MM.1S (cell line): ENCODE data around the gene WDR55.
A peak's percentile ranks its signal among the peaks of the same experiment; 100 is the strongest.

Experiments used
- DNase-seq: peaks from one replicate; pipeline ENCODE4 v3.0.0-alpha.2; 2015
- H2AFZ ChIP-seq: fragments of 300-600 bp; sonication (generic); 2 replicates; pipeline ENCODE4 v1.6.0; 2016; ENCODE audit warnings: antibody characterized with exemption, low read length
- H3F3A ChIP-seq: fragments of 300-600 bp; sonication (generic); 2 replicates; pipeline ENCODE4 v1.6.1; 2016; ENCODE audit warnings: mild to moderate bottlenecking, antibody characterized with exemption, low read length, moderate library complexity, mixed read lengths; ENCODE audit not compliant: insufficient read depth
- H3K27ac ChIP-seq: fragments of 300-600 bp; sonication (generic); 2 replicates; pipeline ENCODE4 v1.5.1; 2016; ENCODE audit warnings: mild to moderate bottlenecking, low read length
- H3K27me3 ChIP-seq: fragments of 300-600 bp; sonication (generic); replicated peaks from 2 replicates; pipeline ENCODE4 v1.6.0; 2016; ENCODE audit warnings: low read length; ENCODE audit not compliant: insufficient read depth
- H3K36me3 ChIP-seq: fragments of 300-600 bp; sonication (generic); replicated peaks from 2 replicates; pipeline ENCODE4 v1.6.1; 2016; ENCODE audit warnings: mild to moderate bottlenecking, low read length, mixed read lengths; ENCODE audit not compliant: insufficient read depth
- H3K4me1 ChIP-seq: fragments of 300-600 bp; sonication (generic); 2 replicates; pipeline ENCODE4 v1.6.1; 2016; ENCODE audit warnings: low read length, mixed read lengths
- H3K4me2 ChIP-seq: fragments of 300-600 bp; sonication (generic); 2 replicates; pipeline ENCODE4 v1.6.0; 2016; ENCODE audit warnings: low read depth, low read length
- H3K4me3 ChIP-seq: fragments of 300-600 bp; sonication (generic); 2 replicates; pipeline ENCODE4 v1.5.1; 2016; ENCODE audit warnings: low read length, mixed read lengths
- H3K79me2 ChIP-seq: fragments of 300-600 bp; sonication (generic); 2 replicates; pipeline ENCODE4 v1.6.1; 2016; ENCODE audit warnings: mixed run types, low read length, mixed read lengths
- H3K9ac ChIP-seq: fragments of 300-600 bp; sonication (generic); 2 replicates; pipeline ENCODE4 v1.6.1; 2016; ENCODE audit warnings: low read length, mixed read lengths
- H3K9me2 ChIP-seq: fragments of 300-600 bp; sonication (generic); replicated peaks from 2 replicates; pipeline ENCODE4 v1.6.1; 2016; ENCODE audit warnings: mild to moderate bottlenecking, low read length, mixed read lengths; ENCODE audit not compliant: insufficient read depth
- H3K9me3 ChIP-seq: fragments of 300-600 bp; sonication (generic); replicated peaks from 2 replicates; pipeline ENCODE4 v1.6.1; 2016; ENCODE audit warnings: mild to moderate bottlenecking, low read length, mixed read lengths; ENCODE audit not compliant: insufficient read depth
- H4K20me1 ChIP-seq: fragments of 300-600 bp; sonication (generic); 2 replicates; pipeline ENCODE4 v1.6.1; 2016; ENCODE audit warnings: mild to moderate bottlenecking, low read length, moderate library complexity, mixed read lengths; ENCODE audit not compliant: insufficient read depth
- CTCF ChIP-seq: fragments of 300-600 bp; sonication (generic); IDR thresholded peaks from 2 replicates; pipeline ENCODE4 v1.5.1; 2016; ENCODE audit warnings: antibody characterized with exemption, low read length, mixed read lengths
- EZH2 ChIP-seq: fragments of 300-600 bp; sonication (generic); optimal IDR thresholded peaks from 2 replicates; pipeline ENCODE3; 2017; ENCODE audit warnings: low read depth, mild to moderate bottlenecking, antibody characterized with exemption, low read length, mixed read lengths
- EZH2phosphoT487 ChIP-seq: fragments of 300-600 bp; sonication (generic); IDR thresholded peaks from 2 replicates; pipeline ENCODE4 v1.6.1; 2018; ENCODE audit warnings: antibody characterized with exemption, low read length

The WDR55 gene

GRCh38 chr5:140631036-140631417 is 33.7 kb upstream of the WDR55 start:
- no peaks in the 10 kb centered on the region for H3K9me3 ChIP-seq
- no peak overlapping the region for H3K4me2 ChIP-seq
- H3K27ac ChIP-seq = no peak overlapping the region
- H3K9ac ChIP-seq = no peak overlapping the region
- no peak overlapping the region for H2AFZ ChIP-seq
- 0 out of 2 replicates have a peak, but pooled peaks cover 2% of the 10 kb centered on the region for H3K4me1 ChIP-seq
- H3K36me3 ChIP-seq = no peaks in the 10 kb centered on the region
- TF ChIP-seq EZH2phosphoT487 (no peak), EZH2 (no peak), CTCF (no peak)
- peaks cover 8% of the 10 kb centered on the region for H3F3A ChIP-seq
- 0 out of 2 replicates have a peak, but pooled peaks cover 6% of the 10 kb centered on the region for H3K27me3 ChIP-seq
- no peak for DNase-seq
- H3K4me3 ChIP-seq = no peak overlapping the region
- H4K20me1 ChIP-seq = no peaks in the 10 kb centered on the region
- no peaks in the 10 kb centered on the region for H3K9me2 ChIP-seq
- no peaks in the 10 kb centered on the region for H3K79me2 ChIP-seq

GRCh38 chr5:140631831-140632365 is 32.8 kb upstream of the WDR55 start:
- no peaks in the 10 kb centered on the region for H4K20me1 ChIP-seq
- H3K27ac ChIP-seq = no peak overlapping the region
- H3K79me2 ChIP-seq = no peaks in the 10 kb centered on the region
- peak; percentile 17 for DNase-seq
- H3K36me3 ChIP-seq = no peaks in the 10 kb centered on the region
- peak overlapping the region; percentile 94 for H2AFZ ChIP-seq
- H3K9me2 ChIP-seq = no peaks in the 10 kb centered on the region
- peaks cover 8% of the 10 kb centered on the region for H3F3A ChIP-seq
- peak overlapping the region; percentile 59 for H3K4me3 ChIP-seq
- 0 out of 2 replicates have a peak, but pooled peaks cover 2% of the 10 kb centered on the region for H3K4me1 ChIP-seq
- H3K9ac ChIP-seq = no peak overlapping the region
- 0 out of 2 replicates have a peak, but pooled peaks cover 6% of the 10 kb centered on the region for H3K27me3 ChIP-seq
- no peaks in the 10 kb centered on the region for H3K9me3 ChIP-seq
- peak overlapping the region; percentile 88 for H3K4me2 ChIP-seq
- TF ChIP-seq EZH2phosphoT487 = no peak
- TF ChIP-seq CTCF = no peak
- no peak for TF ChIP-seq EZH2

GRCh38 chr5:140632366-140633020 is 32.2 kb upstream of the WDR55 start:
- H3K9me3 ChIP-seq = no peaks in the 10 kb centered on the region
- H3K4me3 ChIP-seq = peak overlapping the region; percentile 59
- H3K27ac ChIP-seq = no peak overlapping the region
- no peaks in the 10 kb centered on the region for H3K79me2 ChIP-seq
- no peak overlapping the region for H3K9ac ChIP-seq
- H2AFZ ChIP-seq = peak overlapping the region; percentile 94
- no peak for TF ChIP-seq CTCF
- TF ChIP-seq EZH2phosphoT487 = no peak
- no peak for TF ChIP-seq EZH2
- peaks cover 8% of the 10 kb centered on the region for H3F3A ChIP-seq
- no peaks in the 10 kb centered on the region for H3K9me2 ChIP-seq
- H3K4me1 ChIP-seq = 0 out of 2 replicates have a peak, but pooled peaks cover 2% of the 10 kb centered on the region
- H3K36me3 ChIP-seq = no peaks in the 10 kb centered on the region
- peak overlapping the region; percentile 88 for H3K4me2 ChIP-seq
- 0 out of 2 replicates have a peak, but pooled peaks cover 6% of the 10 kb centered on the region for H3K27me3 ChIP-seq
- peak; percentile 37 for DNase-seq
- H4K20me1 ChIP-seq = no peaks in the 10 kb centered on the region
